GM19193 (cell line): Measurements from ENCODE around the gene USP14.

Experiments
- POLR2A ChIP-seq: IDR thresholded peaks from 4 replicates; pipeline ENCODE4 v1.6.1; 2011; ENCODE audit not compliant: insufficient read depth, insufficient read length; ENCODE audit errors: extremely low read depth

Gene USP14

GRCh38 chr18:179499-179898 lies 21.1 kb downstream of the USP14 start:
- TF ChIP-seq POLR2A = no peak

- no peak for TF ChIP-seq POLR2A
These were observed 23.4 kb downstream of the USP14 start for GRCh38 chr18:181711-182110.

GRCh38 chr18:183769-184168 lies 25.4 kb downstream of the USP14 start:
- no peak for TF ChIP-seq POLR2A

GRCh38 chr18:189254-189653 lies 30.9 kb downstream of the USP14 start:
- TF ChIP-seq POLR2A = no peak

GRCh38 chr18:191725-192124 lies 33.4 kb downstream of the USP14 start:
- TF ChIP-seq POLR2A = no peak

- TF ChIP-seq POLR2A = no peak
These were observed 34.4 kb downstream of the USP14 start for GRCh38 chr18:192801-193200.

GRCh38 chr18:195651-196050 lies 37.3 kb downstream of the USP14 start:
- no peak for TF ChIP-seq POLR2A

- TF ChIP-seq POLR2A = no peak
These were observed 40.9 kb downstream of the USP14 start for GRCh38 chr18:199214-199613.

GRCh38 chr18:199768-200167 lies 41.4 kb downstream of the USP14 start:
- TF ChIP-seq POLR2A = no peak

- no peak for TF ChIP-seq POLR2A
These were observed 51.7 kb downstream of the USP14 start for GRCh38 chr18:210075-210474.

- no peak for TF ChIP-seq POLR2A
These were observed 52.4 kb downstream of the USP14 start for GRCh38 chr18:210733-211132.

- no peak for TF ChIP-seq POLR2A
These were observed 53.2 kb downstream of the USP14 start for GRCh38 chr18:211582-211981.

GRCh38 chr18:212780-213179 lies 54.4 kb downstream of the USP14 start:
- TF ChIP-seq POLR2A = no peak

- no peak for TF ChIP-seq POLR2A
These were observed 55.1 kb downstream of the USP14 start for GRCh38 chr18:213505-213904.

GRCh38 chr18:213966-214365 lies 55.6 kb downstream of the USP14 start:
- no peak for TF ChIP-seq POLR2A

- TF ChIP-seq POLR2A = no peak
These were observed 57.2 kb downstream of the USP14 start for GRCh38 chr18:215448-216010.
